ENCODE results near the gene SMIM13. TPM values are rescaled to one million over a fixed set of nuclear protein-coding genes. Genes with fewer than 3 reads are reported as not detected.

Gene SMIM13
- total RNA-seq, 2 experiments from 2014 or later = 7.5 to 7.7 TPM

DNA sequence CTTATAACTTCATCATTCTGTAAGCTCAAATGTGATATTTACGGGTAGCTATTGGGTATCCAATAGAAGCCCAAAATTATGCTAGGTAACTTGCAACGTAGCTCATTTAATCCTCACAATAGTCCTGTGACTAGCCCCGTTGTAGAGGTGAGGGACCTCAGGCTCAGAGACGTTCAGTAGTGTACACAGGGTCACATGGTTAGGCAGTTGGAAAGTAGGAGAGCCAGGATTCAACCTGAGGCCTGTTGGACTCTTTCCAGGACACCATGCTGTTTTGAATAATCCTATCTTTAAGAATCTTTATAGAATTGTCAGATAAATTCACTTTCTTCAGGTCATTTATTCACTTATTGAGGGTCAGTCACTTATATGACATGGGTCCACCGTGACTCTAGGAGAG lies 40.3 kb upstream of the SMIM13 start:
- Mint-ChIP-seq H3K9me3 (no peaks in the 10 kb centered on the region), H3K27me3 (peaks cover 24% of the 10 kb centered on the region), H3K27ac (no peak overlapping the region), H3K36me3 (ENCODE audit: low read depth) (no peaks in the 10 kb centered on the region), H3K4me3 (no peak overlapping the region), H3K4me1 (ENCODE audit: low read depth) (no peaks in the 10 kb centered on the region)
- POLR2A ChIA-PET = interaction anchor here (0.6 kb wide), 1 partner anchor 258 kb away, joined by 3 read pairs; no protein-coding TSS in a partner anchor
- CTCF ChIA-PET = interaction anchor here (0.6 to 1.6 kb wide), 3 partner anchors 9 to 16 kb away, joined by 3 read pairs; no protein-coding TSS in a partner anchor
- ATAC-seq (no peak), DNase-seq (no peak)
- intact Hi-C loops (cut with micrococcal nuclease) = no loop called here
- TF ChIP-seq, protein P1, sequence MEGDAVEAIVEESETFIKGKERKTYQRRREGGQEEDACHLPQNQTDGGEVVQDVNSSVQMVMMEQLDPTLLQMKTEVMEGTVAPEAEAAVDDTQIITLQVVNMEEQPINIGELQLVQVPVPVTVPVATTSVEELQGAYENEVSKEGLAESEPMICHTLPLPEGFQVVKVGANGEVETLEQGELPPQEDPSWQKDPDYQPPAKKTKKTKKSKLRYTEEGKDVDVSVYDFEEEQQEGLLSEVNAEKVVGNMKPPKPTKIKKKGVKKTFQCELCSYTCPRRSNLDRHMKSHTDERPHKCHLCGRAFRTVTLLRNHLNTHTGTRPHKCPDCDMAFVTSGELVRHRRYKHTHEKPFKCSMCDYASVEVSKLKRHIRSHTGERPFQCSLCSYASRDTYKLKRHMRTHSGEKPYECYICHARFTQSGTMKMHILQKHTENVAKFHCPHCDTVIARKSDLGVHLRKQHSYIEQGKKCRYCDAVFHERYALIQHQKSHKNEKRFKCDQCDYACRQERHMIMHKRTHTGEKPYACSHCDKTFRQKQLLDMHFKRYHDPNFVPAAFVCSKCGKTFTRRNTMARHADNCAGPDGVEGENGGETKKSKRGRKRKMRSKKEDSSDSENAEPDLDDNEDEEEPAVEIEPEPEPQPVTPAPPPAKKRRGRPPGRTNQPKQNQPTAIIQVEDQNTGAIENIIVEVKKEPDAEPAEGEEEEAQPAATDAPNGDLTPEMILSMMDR (IDR thresholded peaks at IDR 0.05) = no peak

GRCh38 chr6:11054722-11055121 lies 38.9 kb upstream of the SMIM13 start:
- POLR2A ChIA-PET = no interaction called here
- H3K36me3 Mint-ChIP-seq (ENCODE audit: low read depth) = no peaks in the 10 kb centered on the region
- CTCF ChIA-PET = interaction anchor here (1.6 to 1.9 kb wide), 2 partner anchors 14 to 100 kb away, joined by 3 to 5 read pairs; no protein-coding TSS in a partner anchor

GRCh38 chr6:11055127-11055627 lies 38.5 kb upstream of the SMIM13 start:
- Mint-ChIP-seq H3K27ac (no peak overlapping the region), H3K4me1 (ENCODE audit: low read depth) (no peaks in the 10 kb centered on the region), H3K9me3 (no peaks in the 10 kb centered on the region), H3K27me3 (peaks cover 12% of the 10 kb centered on the region), H3K36me3 (ENCODE audit: low read depth) (no peaks in the 10 kb centered on the region), H3K4me3 (no peak overlapping the region)
- intact Hi-C loops (cut with micrococcal nuclease) = no loop called here
- DNase-seq (no peak), ATAC-seq (no peak)
- POLR2A ChIA-PET = no interaction called here
- TF ChIP-seq, protein P1 (IDR thresholded peaks at IDR 0.05) = no peak
- CTCF ChIA-PET = interaction anchor here (1.8 to 1.9 kb wide), 2 partner anchors 14 to 100 kb away, joined by 5 to 7 read pairs; no protein-coding TSS in a partner anchor

More at GRCh38 chr6:11054722-11055121, 38.9 kb upstream of the SMIM13 start:
- Mint-ChIP-seq H3K27ac (no peak overlapping the region), H3K27me3 (peaks cover 14% of the 10 kb centered on the region), H3K4me3 (no peak overlapping the region), H3K4me1 (ENCODE audit: low read depth) (no peaks in the 10 kb centered on the region), H3K9me3 (no peaks in the 10 kb centered on the region)
- no peak for ATAC-seq
- intact Hi-C loops (cut with micrococcal nuclease) = no loop called here
- TF ChIP-seq, protein P1 (IDR thresholded peaks at IDR 0.05) = no peak
- DNase-seq = no peak

DNA sequence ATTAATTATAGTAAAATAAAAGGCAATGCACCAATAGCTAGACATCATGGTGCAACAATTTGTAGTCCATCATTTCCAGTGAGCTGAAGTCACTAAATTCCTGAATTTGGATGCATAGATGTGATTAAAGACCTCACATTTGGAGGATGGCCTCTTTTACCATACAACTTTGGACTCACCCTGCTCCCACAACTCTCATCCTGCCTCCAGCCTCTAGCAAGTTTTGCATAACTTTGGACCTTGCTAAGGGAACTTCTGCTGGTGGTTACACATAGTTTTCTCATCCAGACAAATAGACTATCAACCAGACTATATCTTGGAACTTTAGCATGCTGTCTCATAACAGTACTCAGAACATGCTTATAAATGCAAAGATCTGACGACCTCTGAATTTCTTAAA lies 36.8 kb upstream of the SMIM13 start:
- H3K27me3 Mint-ChIP-seq = peaks cover 4% of the 10 kb centered on the region
- H3K4me3 Mint-ChIP-seq = no peak overlapping the region
- H3K4me1 Mint-ChIP-seq (ENCODE audit: low read depth) = no peaks in the 10 kb centered on the region
- CTCF ChIA-PET = interaction anchor here (1.1 to 1.8 kb wide), 4 partner anchors 12 to 102 kb away, joined by 3 to 7 read pairs (median 4); partner anchors contain the start of gene SMIM13
- ATAC-seq (no peak), DNase-seq (no peak)
- POLR2A ChIA-PET = no interaction called here
- H3K36me3 Mint-ChIP-seq (ENCODE audit: low read depth) = no peaks in the 10 kb centered on the region
- intact Hi-C loops (cut with micrococcal nuclease) = no loop called here
- H3K9me3 Mint-ChIP-seq = no peaks in the 10 kb centered on the region
- TF ChIP-seq, protein P1 (IDR thresholded peaks at IDR 0.05) = no peak
- H3K27ac Mint-ChIP-seq = no peak overlapping the region

DNA sequence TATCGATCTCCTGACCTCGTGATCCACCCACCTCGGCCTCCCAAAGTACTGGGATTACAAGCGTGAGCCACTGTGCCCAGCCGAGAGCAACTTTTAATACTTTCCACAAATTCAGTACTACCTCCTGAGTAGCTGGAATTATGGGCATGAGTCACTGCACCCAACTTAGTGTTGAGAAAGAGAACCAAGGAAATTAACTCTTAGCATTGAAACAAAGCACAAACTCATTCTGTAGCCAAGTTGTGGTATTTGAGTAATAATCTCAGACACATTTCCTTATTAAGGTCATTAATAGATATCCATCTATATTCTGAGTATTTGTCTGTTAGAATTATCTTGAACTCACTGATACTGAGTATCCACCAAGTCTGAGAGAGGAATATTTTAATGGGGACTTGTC lies 35.2 kb upstream of the SMIM13 start:
- H3K27me3 Mint-ChIP-seq = peaks cover 6% of the 10 kb centered on the region
- POLR2A ChIA-PET = no interaction called here
- intact Hi-C loops (cut with micrococcal nuclease) = no loop called here

More for the DNA sequence above, 35.2 kb upstream of the SMIM13 start:
- TF ChIP-seq, protein P1 (IDR thresholded peaks at IDR 0.05) = no peak
- no peak for ATAC-seq
- no peak overlapping the region for H3K4me3 Mint-ChIP-seq
- H3K4me1 Mint-ChIP-seq (ENCODE audit: low read depth) = no peaks in the 10 kb centered on the region
- no peak for DNase-seq
- H3K36me3 Mint-ChIP-seq (ENCODE audit: low read depth) = no peaks in the 10 kb centered on the region
- H3K27ac Mint-ChIP-seq = no peak overlapping the region
- no peaks in the 10 kb centered on the region for H3K9me3 Mint-ChIP-seq
- CTCF ChIA-PET = no interaction called here

All from activated CD8-positive, alpha-beta T cell treated with anti-CD3 and anti-CD28 coated beads for 36 hours (primary cell).